Astrocyte of the cerebellum (primary cell): ENCODE results near the gene PRDM13.

Experiments
- DNase-seq: peaks from one replicate; pipeline ENCODE4 v3.0.0-alpha.2; 2011; ENCODE audit warnings: low read depth
- H3K4me3 ChIP-seq: 2 replicates; pipeline ENCODE4 v1.5.1; 2011; ENCODE audit warnings: mild to moderate bottlenecking, low read depth, low read length, moderate library complexity
- in situ Hi-C: cut with HindIII; loops from 2 replicates; pipeline ENCODE4 v1.10.0; 2017; ENCODE audit warnings: low sequenced_read_pairs
- TF ChIP-seq, protein P1 (sequence below): IDR thresholded peaks from 2 replicates; pipeline ENCODE4 v1.5.1; 2012; ENCODE audit warnings: low read length, low read depth, moderate library complexity, mild to moderate bottlenecking; ENCODE audit errors: missing control alignments

The PRDM13 gene

DNA sequence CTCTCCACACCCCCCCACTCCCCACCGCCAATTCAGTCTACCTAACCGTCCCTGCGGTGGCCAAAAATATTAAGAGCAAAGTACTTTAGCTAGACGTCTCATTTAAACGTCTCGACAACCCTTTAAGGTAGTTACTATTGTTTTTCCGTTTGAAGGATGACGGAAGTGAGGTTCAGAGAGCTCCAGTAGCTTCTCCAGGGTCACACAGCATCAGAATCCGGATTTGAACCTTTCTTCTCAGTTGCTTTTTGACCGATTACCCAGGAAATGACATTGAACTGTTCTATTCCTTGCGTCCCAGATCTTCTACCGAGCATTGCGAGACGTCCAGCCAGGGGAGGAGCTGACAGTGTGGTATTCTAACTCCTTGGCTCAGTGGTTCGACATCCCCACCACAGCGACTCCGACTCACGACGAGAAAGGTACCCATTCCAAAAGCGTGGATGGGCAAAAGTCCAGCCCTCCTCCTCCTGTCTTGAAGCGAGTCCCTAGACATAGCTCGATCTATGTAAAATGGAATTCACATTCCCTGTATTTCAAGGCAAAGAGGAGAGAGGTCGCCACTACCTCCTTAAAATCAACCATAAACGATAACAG, 2.4 kb downstream of the PRDM13 start:
- TF ChIP-seq, protein P1, sequence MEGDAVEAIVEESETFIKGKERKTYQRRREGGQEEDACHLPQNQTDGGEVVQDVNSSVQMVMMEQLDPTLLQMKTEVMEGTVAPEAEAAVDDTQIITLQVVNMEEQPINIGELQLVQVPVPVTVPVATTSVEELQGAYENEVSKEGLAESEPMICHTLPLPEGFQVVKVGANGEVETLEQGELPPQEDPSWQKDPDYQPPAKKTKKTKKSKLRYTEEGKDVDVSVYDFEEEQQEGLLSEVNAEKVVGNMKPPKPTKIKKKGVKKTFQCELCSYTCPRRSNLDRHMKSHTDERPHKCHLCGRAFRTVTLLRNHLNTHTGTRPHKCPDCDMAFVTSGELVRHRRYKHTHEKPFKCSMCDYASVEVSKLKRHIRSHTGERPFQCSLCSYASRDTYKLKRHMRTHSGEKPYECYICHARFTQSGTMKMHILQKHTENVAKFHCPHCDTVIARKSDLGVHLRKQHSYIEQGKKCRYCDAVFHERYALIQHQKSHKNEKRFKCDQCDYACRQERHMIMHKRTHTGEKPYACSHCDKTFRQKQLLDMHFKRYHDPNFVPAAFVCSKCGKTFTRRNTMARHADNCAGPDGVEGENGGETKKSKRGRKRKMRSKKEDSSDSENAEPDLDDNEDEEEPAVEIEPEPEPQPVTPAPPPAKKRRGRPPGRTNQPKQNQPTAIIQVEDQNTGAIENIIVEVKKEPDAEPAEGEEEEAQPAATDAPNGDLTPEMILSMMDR = no peak
- in situ Hi-C loops = no loop called here
- H3K4me3 ChIP-seq = no peak overlapping the region
- DNase-seq = no peak

DNA sequence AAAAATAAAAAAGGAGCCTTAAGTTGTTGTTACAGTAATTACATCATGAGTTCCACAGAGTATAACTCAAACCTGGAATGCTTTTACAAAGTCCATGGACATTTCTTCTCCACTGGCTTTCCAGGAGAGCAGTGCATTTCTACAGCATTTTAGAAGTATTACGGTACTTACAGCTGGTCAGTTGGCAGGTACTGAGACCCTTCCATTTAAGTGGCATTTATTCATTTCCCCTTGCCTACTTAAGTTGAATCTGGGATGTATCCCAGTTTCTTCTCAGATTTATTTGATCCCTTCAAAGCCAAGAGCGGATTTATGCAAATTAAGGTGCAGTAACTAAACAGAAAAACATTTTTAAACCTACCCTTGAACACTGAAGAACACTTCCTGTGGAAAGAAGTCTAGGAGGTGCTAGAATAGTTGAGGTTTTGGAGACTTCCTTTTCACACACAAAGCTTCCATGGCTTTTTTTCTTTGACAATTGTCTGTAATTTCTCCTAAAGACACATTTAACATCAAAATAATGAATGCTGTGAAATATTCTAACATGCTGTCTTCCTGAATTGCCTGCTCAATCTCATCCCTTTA, 3.4 kb downstream of the PRDM13 start:
- no peak overlapping the region for H3K4me3 ChIP-seq
- no peak for DNase-seq
- in situ Hi-C loops = no loop called here
- TF ChIP-seq, protein P1 = no peak

DNA sequence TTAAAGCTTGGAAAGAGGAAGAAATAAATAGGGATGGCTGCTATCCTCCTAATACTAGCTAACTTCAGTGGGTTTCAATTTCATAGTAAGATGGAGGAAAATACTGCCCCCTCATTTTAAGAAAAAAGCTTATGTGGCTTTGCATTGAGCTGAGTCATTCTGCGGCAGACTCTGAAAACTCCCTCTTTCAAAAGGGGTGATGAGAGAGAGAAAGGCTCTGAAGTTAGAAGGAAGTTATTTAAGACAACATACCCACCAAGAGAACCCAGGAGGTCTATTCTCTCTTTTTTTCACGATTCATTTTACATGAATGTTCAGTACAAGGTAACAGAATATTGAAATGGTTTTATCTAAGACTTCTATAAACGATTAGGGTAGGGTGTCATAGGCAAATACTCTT, 4.5 kb downstream of the PRDM13 start:
- TF ChIP-seq, protein P1 = no peak
- DNase-seq = no peak
- no peak overlapping the region for H3K4me3 ChIP-seq
- in situ Hi-C loops = no loop called here

DNA sequence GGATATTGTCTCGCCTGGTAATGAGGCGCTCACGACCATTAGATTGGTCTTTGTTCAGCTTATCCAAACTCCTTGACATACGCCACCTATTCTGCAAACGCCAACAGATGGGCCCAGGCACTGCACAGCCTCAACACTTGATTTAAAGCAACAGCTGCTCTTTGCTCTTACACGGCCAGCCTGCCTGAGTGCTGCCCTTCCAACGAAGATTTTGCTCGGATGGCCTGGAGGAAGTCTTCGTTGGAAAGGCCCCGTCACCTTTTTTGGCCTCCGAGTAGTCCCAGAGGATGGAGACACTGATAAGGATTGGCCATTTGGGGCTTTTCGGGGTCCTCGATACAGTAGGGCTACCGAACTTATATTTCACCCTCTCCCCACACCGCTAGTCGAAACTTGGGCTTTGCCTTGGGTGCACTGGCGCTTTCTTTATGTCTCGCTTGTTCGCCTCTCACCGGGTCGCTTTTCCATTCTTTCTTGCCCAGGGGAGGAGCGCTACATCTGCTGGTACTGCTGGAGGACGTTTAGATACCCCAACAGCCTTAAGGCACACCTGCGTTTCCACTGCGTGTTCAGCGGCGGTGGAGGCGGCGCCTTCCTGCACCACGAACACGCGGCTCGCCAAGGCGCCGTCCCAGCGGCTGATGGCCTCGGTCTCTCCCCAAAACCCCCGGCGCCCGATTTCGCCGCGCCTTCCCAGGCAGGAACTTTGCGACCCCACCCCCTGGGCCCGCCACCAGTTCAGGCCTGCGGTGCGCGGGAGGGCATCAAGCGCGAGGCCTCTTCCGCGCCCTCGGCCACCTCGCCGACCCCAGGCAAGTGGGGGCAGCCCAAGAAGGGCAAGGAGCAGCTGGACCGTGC, 6.1 kb downstream of the PRDM13 start:
- peak overlapping the region; percentile 21 for H3K4me3 ChIP-seq
- no peak for DNase-seq

DNA sequence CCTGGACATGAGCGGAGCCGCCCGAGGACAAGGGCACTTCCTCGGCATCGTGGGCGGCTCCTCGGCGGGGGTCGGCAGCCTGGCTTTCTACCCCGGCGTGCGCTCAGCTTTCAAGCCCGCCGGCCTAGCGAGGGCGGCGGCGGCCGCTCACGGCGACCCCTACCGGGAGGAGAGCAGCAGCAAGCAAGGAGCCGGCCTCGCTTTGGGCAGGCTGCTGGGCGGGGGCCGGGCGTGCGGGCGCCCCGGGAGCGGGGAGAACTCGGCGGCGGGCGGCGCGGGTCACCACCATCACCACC, 6.7 kb downstream of the PRDM13 start:
- H3K4me3 ChIP-seq = peak overlapping the region; percentile 21
- TF ChIP-seq, protein P1 = peak; percentile 40
- in situ Hi-C loops = no loop called here
- DNase-seq = no peak

More for the DNA sequence above, 6.1 kb downstream of the PRDM13 start:
- TF ChIP-seq, protein P1 = no peak
- in situ Hi-C loops = no loop called here

DNA sequence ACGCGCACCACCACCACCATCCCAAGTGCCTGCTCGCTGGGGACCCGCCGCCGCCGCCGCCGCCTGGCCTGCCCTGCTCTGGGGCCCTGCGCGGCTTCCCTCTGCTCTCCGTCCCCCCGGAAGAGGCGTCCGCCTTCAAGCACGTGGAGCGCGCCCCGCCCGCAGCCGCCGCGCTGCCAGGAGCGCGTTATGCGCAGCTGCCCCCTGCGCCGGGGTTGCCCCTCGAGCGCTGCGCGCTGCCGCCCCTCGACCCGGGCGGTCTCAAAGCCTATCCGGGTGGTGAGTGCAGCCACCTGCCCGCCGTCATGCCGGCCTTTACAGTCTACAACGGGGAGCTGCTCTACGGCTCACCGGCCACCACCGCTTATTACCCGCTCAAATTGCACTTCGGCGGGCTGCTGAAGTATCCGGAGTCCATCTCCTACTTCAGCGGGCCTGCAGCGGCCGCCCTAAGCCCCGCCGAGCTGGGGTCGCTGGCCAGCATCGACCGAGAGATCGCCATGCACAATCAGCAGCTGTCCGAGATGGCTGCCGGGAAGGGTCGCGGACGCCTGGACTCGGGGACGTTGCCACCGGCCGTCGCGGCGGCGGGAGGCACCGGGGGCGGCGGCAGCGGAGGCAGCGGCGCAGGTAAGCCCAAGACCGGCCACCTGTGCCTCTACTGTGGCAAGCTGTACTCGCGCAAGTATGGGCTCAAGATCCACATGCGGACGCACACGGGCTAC, 7.2 kb downstream of the PRDM13 start:
- TF ChIP-seq, protein P1 = no peak
- in situ Hi-C loops = no loop called here
- peak overlapping the region; percentile 21 for H3K4me3 ChIP-seq
- DNase-seq = no peak
